NOMO-1 treated with dmso at 0.1 percent for 144 hours (cell line): ENCODE results near the gene SSR1.

ENCODE experiments used
- DNase-seq: peaks from one replicate; lab custom pipeline; 2025; ENCODE audit not compliant: unreplicated experiment; lab: John Stamatoyannopoulos, UW

SSR1 gene

GRCh38 chr6:7260291-7261031, 52.5 kb downstream of the SSR1 start:
- DNase-seq, result no peak

GRCh38 chr6:7258231-7258763, 54.7 kb downstream of the SSR1 start:
- no peak for DNase-seq

- DNase-seq, result no peak
These were observed 55.3 kb downstream of the SSR1 start for GRCh38 chr6:7257521-7258230.

GRCh38 chr6:7256785-7257184, 56.2 kb downstream of the SSR1 start:
- DNase-seq, result no peak

GRCh38 chr6:7255918-7256317, 57.1 kb downstream of the SSR1 start:
- DNase-seq, result no peak

GRCh38 chr6:7254980-7255835, 57.8 kb downstream of the SSR1 start:
- peak; percentile 75 for DNase-seq

- DNase-seq, result no peak
These were observed 60.6 kb downstream of the SSR1 start for GRCh38 chr6:7252390-7252789.

- no peak for DNase-seq
These were observed 61.2 kb downstream of the SSR1 start for GRCh38 chr6:7251646-7252260.

- no peak for DNase-seq
These were observed 62.2 kb downstream of the SSR1 start for GRCh38 chr6:7250812-7251211.

- DNase-seq, result no peak
These were observed 62.9 kb downstream of the SSR1 start for GRCh38 chr6:7249946-7250643.

- no peak for DNase-seq
These were observed 63.6 kb downstream of the SSR1 start for GRCh38 chr6:7249391-7249790.

- no peak for DNase-seq
These were observed 65.2 kb downstream of the SSR1 start for GRCh38 chr6:7247828-7248227.

- no peak for DNase-seq
These were observed 65.9 kb downstream of the SSR1 start for GRCh38 chr6:7247179-7247456.

GRCh38 chr6:7246401-7247178, 66.4 kb downstream of the SSR1 start:
- no peak for DNase-seq

GRCh38 chr6:7245668-7246393, 67.2 kb downstream of the SSR1 start:
- DNase-seq, result no peak

GRCh38 chr6:7243179-7243981, 69.6 kb downstream of the SSR1 start:
- DNase-seq, result peak; percentile 69

GRCh38 chr6:7242835-7243178, 70.2 kb downstream of the SSR1 start:
- no peak for DNase-seq
